CD4-positive, alpha-beta T cell treated with Interleukin-1 beta for 1 hour (primary cell): Measurements from ENCODE around the gene CHST9.
"Not testable (repeated sequence)": the region's sequence is repeated elsewhere in the genome, so short reads cannot be mapped to it uniquely, and the experiment has no call there.

Experiments
- DNase-seq, 2 donors: peaks; one replicate each; pipeline ENCODE4 v3.0.0-alpha.2; 2020 to 2022

Gene CHST9

GRCh38 chr18:26928670-26929313 lies 256.3 kb downstream of the CHST9 start:
- DNase-seq: no peak

DNA sequence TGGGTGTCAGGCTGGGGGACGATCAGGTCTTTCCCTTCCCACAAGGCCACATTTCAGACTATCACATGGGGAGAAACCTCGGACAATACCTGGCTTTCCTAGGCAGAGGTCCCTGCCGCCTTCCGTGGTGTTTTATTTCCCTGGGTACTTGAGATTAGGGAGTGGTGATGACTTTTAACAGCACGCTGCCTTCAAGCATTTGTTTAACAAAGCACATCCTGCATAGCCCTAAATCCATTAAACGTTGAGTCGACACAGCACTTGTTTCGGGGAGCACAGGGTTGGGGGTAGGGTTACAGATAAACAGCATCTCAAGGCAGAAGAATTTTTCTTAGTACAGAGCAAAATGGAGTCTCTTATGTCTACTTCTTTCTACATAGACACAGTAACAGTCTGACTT lies 257.3 kb downstream of the CHST9 start:
- DNase-seq: not testable (repeated sequence)

GRCh38 chr18:26926066-26926675 lies 258.9 kb downstream of the CHST9 start:
- DNase-seq: no peak

DNA sequence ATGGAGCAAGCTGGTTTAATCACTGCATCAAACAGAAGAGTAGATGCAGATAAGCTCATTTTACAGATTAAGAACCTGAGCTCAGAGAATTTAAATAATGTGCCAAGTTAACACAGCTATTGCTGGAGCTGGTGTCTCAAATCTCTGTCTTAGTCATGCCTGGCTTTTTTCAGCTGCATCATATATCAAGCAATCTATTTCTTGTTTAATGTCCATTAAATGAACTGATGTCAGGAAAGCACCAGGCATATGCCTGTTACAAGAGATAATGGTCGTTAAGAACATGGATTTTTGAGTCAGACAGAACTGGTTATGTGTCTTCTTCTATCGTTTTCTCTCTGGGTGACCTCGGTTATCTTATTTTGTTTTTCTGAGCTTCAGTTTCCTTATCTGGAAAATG lies 259.8 kb downstream of the CHST9 start:
- DNase-seq: no peak

DNA sequence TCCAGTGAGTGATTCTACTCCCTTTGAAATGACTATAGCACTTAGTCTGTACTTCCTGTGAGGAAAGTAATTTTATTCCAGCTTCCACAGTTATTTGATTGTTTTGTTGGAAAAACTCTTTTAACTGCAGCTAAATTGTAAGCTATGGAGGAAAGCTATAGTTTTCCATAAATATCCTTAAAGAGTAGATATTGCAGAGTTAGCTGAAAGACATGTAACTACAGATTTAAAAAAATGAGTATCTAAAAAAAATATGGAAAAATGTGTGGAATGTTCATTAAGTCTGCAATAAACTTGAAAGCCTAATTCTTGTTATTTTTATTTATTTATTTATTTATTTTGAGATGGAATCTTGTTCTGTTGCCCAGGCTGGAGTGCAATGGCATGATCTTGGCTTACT lies 262.8 kb downstream of the CHST9 start:
- DNase-seq: no peak

GRCh38 chr18:26920644-26921043 lies 264.5 kb downstream of the CHST9 start:
- DNase-seq: no peak

- no peak for DNase-seq
These were observed 265.5 kb downstream of the CHST9 start for GRCh38 chr18:26919627-26920026.

GRCh38 chr18:26919201-26919600 lies 265.9 kb downstream of the CHST9 start:
- no peak for DNase-seq

- DNase-seq: no peak
These were observed 273.3 kb downstream of the CHST9 start for GRCh38 chr18:26911840-26912239.

GRCh38 chr18:26909599-26910290 lies 275.4 kb downstream of the CHST9 start:
- DNase-seq: no peak

DNA sequence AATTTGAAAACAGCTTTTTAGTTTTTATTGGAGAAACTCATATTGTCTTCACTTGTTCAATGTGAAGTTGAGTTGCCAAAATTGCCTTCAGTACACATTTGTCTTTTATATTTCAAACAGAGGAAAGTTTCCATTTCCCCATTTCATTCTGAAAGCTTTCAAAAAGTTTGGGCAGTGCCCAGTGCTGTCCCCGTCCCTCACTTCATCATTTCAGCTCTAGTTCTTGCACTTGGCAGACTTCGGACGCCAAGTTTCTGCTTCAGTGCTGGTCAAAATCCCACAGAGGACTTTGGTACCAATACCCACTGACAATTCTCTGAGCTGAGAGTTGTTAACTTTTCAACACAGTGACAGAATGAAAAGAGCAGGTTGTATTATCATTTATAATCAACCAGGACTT lies 276.2 kb downstream of the CHST9 start:
- DNase-seq: no peak

DNA sequence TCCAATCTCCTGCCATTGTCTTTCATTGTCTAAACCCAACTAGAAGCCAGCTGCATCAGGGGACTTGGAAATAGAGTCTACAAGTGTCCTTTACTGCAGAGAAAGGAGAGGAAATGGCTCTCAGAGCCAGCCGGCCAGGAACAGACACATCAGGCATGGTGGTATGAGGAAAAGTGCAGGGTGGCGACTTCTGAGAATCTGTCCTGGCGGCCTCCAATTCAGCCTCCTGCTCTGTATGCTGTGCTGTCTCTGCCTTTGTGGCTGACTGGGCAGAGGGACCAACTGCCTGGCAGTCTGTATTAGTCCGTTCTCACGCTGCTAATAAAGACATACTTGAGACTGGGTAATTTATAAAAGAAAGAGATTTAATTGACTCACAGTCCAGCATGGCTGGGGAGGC lies 282.8 kb downstream of the CHST9 start:
- no peak for DNase-seq

DNA sequence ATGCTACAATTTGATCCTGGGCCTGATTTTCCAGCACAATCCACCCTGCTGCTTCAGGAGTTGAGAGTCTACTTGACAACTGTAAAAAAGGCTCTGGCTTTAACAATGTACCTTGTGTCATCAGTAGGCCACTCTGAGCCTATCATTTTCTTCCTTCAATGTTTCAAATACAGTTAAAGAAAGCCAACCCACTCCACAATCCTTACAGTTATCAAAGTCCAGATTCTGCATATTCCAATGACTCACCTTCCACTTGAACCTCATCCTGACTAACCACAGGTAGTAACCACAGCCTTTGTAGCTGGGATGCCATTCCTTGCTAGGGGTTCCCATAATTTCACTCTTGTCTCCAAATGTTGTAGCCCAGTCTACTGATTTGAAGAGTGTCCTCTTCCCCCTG lies 284.1 kb downstream of the CHST9 start:
- no peak for DNase-seq

DNA sequence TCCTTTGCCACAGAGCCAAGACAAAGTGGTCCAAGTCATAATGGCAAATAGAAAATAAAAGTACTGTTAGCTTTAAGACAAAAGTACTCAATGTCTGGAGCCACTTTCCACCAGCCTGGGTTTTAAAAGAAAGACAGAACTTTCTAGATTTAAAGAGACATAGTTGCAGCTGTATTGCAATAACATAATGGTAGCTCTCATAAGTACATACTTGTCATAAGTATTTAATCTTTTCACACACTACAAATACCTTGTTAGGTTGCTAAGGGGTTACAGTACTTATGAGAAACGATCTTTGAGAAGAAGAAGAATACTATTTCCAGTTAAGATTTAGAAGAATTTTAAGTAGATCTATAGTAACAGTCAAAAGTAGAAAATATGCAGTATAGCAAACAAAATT lies 290.7 kb downstream of the CHST9 start:
- no peak for DNase-seq

DNA sequence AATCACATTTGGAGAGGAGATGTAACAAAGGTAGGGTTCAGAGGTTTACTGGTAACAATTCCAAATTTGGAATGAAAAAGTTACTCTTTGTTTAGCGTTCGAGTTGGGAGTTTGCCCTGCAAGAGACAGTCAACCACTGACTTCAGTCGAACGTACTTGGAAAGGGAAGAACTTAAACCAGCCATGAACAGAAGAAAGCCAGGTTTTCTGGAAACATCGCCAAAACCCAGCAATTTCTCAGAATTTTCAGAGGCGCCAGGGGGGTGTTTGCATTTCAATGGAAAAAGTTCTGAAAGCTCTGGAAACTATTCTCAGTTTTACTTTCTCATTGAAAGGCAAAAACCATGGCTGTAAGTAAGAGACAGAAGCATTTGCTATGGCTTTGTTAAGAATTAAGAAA lies 291.1 kb downstream of the CHST9 start:
- DNase-seq: no peak

DNA sequence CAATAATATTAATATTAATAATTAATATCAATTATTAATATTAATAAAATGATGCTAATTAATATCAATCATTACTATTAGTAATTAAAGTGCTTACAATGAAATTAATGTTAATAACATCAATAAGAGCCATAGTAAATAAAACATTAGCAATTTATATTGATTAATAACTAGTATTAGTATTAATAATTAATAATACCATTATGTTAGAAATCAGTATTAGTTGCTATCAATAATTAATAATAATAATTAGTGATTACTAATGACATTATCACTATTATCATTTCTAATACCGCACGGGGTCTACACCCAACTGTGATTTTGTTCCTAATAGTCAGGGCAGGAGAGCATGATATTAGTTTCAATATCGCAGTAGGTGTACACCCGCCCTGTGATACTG lies 296.8 kb downstream of the CHST9 start:
- DNase-seq: no peak

GRCh38 chr18:26875040-26875654 lies 310.0 kb downstream of the CHST9 start:
- DNase-seq: no peak

DNA sequence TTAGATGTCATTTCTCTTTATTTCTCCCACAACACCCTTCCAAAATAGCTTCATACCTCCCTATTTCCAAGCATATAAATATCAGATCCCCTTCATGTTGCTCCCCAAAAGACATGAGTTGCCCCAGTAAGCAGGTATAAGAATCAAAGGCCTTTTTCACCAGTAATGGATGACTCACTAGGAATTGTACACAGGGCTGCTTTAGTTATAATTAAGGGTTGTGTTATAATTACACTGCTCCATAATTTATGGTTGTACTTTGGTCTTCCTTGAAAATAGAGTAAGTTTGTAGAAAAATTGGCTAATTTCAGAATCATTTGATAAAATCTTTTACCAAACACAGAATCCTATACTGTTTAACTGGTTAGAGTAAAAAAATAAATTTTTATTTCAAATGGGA lies 310.8 kb downstream of the CHST9 start:
- DNase-seq: no peak

DNA sequence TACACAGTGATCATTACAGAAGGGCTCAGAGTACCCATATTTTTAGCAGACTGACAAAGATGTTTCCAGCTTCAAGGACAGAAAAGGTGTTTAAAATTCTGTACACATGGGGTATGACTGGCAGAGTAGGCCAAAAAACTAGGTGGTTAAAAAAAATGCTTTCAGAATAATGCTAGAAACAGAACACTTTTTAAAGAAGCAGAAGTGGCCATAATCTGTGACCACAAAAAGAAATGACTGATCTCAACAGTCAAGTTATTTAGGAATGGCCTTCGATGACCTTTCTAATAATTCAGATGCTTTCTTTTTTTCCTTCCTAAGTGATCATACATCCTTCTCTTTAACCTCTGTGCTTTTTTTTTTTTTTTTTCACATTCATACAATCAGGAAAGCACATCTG lies 315.5 kb downstream of the CHST9 start:
- DNase-seq: no peak

- no peak for DNase-seq
These were observed 316.0 kb downstream of the CHST9 start for GRCh38 chr18:26868968-26869586.

DNA sequence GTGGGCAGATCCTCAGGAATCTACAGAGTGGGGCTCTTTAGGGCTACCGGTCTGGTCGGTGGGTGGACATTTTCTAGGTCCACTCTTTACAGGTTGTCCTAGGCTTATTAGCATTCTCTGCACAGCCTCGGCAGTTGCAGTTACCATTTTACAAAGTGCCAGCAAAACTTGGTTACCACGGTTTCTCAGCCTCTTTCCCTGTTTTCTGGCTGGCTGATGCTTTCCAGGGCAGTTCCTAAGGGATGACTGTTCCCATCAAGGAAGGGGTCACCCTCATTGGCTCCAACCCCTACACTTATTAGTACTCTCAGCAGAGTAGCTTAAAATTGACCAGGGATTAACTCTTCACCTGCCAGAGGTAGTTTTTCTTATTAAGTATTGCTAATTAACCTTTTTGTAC lies 317.6 kb downstream of the CHST9 start:
- no peak for DNase-seq

- no peak for DNase-seq
These were observed 319.6 kb downstream of the CHST9 start, which contains the start of gene AQP4 for GRCh38 chr18:26865557-26865956. Gene AQP4 (minus strand): TSS chr18:26865707. CDS start chr18:26865689, 18 bp downstream.

DNA sequence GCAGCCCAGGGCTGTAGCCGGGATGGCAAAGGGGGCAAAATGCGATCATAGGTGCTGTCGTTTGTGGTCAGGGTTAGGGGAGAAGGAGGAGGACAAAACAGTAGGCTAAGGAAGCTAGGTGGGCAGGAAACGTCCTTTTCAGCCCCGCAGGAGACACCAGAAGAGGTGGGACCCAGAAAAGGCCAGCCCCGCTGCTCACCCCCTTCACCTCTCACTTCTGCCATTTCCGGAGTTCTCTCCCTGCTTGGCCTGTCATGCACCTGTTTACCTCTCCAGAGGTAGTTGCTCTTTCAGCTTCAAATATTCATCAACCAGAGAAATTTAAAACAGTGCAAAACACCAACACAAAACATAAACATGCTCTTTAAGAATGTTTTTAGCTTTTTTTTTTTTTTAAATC lies 320.4 kb downstream of the CHST9 start:
- no peak for DNase-seq
